Epithelial cell of proximal tubule (primary cell): ENCODE data around the gene ALPK3. TPM values are rescaled to one million over a fixed set of nuclear protein-coding genes. Genes with fewer than 3 reads are reported as not detected.
"Not testable (repeated sequence)": the region's sequence is repeated elsewhere in the genome, so short reads cannot be mapped to it uniquely, and the experiment has no call there.

ENCODE experiments used
- DNase-seq: peaks from one replicate; pipeline ENCODE4 v3.0.0-alpha.2; 2011; ENCODE audit warnings: low read depth
- H3K4me3 ChIP-seq: 2 replicates; pipeline ENCODE4 v1.5.1; 2011; ENCODE audit warnings: low read depth, mild to moderate bottlenecking, low read length
- CTCF ChIP-seq: conservative IDR thresholded peaks from 2 replicates; pipeline ENCODE4 v1.5.1; 2012; ENCODE audit warnings: low read depth, mild to moderate bottlenecking, low read length
- total RNA-seq: library from RNA; depleted of rRNA; stranded (reverse); fragments of >200 nt; gene quantifications from 2 replicates; pipeline ENCODE4 v1.2.3, GENCODE V29; 2015

Gene ALPK3
- total RNA-seq, 1 donor from 2014 or later = 30.8 TPM

DNA sequence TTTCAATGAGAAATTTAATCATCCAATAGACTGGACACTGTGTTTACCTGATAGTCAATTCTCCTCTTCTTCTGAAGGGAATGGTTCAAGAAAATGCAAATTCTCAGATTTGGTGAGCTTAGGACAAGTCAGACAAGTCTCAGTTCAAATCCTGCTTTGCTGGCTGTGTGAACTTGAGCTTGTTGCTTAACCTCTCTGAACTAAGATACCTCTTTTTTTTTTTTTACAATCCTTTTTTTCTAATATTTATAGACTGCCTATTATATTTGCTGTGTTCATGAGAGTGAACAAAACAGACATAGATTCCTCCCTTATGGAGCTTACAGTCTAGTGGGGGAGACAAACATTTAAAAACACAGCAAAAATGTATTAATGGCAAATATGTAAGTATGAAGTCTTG lies 59.1 kb downstream of the ALPK3 start:
- TF ChIP-seq CTCF = no peak
- no peak for DNase-seq
- no peak overlapping the region for H3K4me3 ChIP-seq

DNA sequence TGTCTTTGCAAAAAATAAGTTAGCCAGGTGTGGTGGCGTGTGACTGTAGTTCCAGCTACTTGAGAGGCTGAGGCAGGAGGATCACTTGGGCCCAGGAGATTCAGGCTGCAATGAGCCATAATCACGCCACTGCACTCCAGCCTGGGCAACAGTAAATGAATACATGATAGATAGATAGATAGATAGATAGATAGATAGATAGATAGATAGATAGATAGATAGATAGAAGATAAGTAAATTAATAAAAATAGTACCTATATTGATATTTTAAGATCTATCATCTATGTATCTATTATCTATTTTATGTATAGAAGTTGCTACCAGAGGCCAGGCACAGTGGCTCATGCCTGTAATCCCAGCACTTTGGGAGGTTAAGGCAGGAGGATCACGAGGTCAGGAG lies 60.5 kb downstream of the ALPK3 start:
- not testable (repeated sequence) for DNase-seq, H3K4me3 ChIP-seq

GRCh38 chr15:84878504-84878903 lies 61.3 kb downstream of the ALPK3 start:
- TF ChIP-seq CTCF = peak; percentile 86
- DNase-seq = no peak
- H3K4me3 ChIP-seq = no peak overlapping the region

GRCh38 chr15:84879088-84879780 lies 62.1 kb downstream of the ALPK3 start:
- no peak for DNase-seq
- no peak for TF ChIP-seq CTCF
- no peak overlapping the region for H3K4me3 ChIP-seq

DNA sequence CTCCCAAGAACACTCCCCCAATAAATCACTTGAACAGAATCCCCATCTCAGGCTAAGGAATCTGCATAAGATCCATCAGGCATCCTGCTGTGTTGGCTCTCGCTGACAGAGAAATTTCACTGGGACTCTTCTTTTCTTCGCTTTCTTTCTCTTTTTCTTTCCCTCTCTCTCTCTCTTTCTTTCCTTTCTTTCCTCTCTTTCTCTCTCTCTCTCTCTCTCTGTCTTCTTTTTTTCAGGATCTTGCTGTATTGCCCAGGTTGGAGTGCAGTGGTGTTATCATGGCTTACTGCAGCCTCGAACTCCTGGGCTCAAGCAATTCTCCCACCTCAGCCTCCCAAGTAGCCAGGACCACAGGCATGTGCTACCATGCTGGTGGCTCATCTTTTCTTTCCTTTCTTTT lies 62.9 kb downstream of the ALPK3 start:
- H3K4me3 ChIP-seq = no peak overlapping the region
- no peak for TF ChIP-seq CTCF
- no peak for DNase-seq

GRCh38 chr15:84880822-84881519 lies 63.8 kb downstream of the ALPK3 start:
- TF ChIP-seq CTCF = no peak
- H3K4me3 ChIP-seq = no peak overlapping the region
- no peak for DNase-seq

DNA sequence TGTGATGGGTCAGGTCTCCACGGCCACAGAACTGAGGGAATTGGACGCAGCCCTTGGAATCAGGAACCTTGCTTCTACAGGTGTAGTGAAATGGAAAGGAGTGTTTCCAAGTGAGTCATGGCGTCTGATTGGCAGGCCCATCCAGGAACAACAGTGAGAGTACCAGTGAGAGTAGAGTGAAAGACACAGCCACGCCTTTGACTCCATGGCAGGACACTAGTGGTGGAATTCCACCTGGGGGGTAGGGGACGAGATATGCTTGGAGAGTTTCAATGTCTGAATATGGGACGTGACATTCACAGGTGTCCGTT lies 64.3 kb downstream of the ALPK3 start:
- H3K4me3 ChIP-seq = no peak overlapping the region
- TF ChIP-seq CTCF = no peak
- no peak for DNase-seq
